ENCODE data around the gene SCFD2.

DNA sequence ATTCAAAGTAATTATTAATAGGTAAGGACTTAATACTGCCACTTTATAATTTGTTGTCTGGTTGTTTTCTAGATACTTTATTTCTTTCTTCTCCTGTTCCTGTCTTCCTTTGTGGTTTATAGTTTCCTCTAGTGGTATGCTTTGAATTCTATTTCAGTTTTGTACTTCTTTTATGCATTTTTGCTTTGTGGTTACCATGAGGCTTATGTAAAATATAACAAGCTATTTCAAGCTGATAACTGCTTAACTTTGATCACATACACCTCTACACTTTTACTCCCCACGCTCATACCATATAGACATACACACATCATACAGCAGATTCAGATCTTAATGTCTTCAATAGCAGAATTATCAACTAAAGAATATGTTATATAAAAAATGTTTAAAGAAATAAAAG, 192.3 kb downstream of the SCFD2 start:
- TF ChIP-seq POLR2A (IDR thresholded peaks at IDR 0.05) (no peak), CTCF (IDR thresholded peaks at IDR 0.05) (no peak), POLR2AphosphoS5 (IDR thresholded peaks at IDR 0.05) (no peak)
